ENCODE measurements around the gene CENPB.
"Not testable (repeated sequence)": the region's sequence is repeated elsewhere in the genome, so short reads cannot be mapped to it uniquely, and the experiment has no call there.

Gene CENPB

DNA sequence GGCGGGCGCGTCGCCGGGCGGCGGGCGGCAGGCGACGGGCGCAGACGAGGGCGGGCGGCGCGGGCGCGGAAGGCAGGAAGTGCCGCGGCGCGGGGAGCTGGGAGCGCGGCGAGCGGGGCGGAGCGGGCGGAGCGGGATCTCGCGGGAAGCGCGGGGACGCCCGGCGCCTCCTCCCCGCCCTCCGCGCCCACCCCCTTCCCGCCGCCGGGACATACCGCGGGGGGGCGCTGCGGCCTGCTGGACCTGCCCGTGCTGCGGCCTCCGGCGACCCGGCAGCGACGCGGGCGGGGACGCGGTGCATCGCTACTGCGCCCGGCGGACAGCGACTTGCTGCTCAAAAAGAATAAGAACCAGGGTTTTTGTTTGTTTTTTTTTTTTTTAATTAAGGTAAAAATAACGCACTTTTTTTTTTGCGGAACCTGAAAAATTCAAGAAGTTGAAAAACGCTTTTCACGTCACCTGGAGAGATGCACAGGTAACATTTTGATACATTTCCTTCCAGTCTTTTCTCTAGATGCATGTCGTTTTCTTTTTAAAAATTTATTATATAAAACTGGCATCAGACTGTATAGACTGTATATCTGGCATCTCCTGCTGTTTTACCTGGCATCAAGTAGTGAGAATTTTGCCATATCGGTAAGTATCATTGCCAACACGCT lies at the start of gene CENPB:
TSS of gene CENPB (minus strand) at position 76 of the 659 bp plus-strand sequence. CDS start 257 bp downstream, outside the sequence.
- peak; percentile 73 to 87 for DNase-seq (ENCODE audit: low read depth in 2 of 2)

GRCh38 chr20:3836132-3836531 lies 49.6 kb upstream of the CENPB start:
- DNase-seq (ENCODE audit: low read depth in 2 of 2) = no peak

GRCh38 chr20:3829891-3830290 lies 43.4 kb upstream of the CENPB start:
- not testable (repeated sequence) for DNase-seq (ENCODE audit: low read depth in 2 of 2)

DNA sequence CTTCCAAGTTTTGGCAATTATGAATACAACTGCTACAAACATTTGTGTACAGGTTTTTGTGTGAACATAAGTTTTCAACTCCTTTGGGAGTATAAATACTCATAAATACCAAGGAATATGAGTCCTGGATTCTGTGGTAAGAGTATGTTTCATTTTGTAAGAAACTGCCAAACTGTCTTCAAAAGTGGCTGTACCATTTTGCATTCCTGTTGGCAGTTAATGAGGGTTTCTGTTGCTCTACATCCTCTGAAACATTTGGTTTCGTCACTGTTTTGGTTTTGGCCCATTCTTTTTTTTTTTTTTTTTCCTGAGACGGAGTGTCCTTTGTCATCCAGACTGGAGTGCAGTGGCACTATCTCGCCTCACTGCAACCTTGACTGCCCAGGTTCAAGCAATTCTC lies 42.3 kb upstream of the CENPB start:
- DNase-seq (ENCODE audit: low read depth in 2 of 2) = no peak

DNA sequence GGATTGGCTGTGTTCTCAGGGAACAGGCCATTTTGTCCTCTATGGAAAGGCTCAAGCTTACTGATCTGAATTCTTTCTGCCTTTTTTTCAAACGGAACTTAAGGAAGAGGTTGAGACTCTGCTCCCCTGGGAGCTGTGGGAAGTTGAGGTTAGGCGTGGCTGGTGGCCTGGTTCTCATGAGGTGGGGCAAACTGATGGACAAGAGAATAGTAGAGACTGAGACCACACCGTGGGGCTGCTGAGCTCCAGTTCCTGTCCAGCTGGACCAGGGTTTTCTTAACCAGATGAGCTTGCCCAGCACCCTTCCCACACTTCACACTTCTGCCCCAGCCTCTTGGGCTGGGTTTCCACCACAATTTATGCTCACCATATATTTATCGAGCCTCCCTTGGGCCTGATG lies 39.9 kb upstream of the CENPB start:
- DNase-seq (ENCODE audit: low read depth in 2 of 2) = no peak

- DNase-seq (ENCODE audit: low read depth in 2 of 2) = no peak
Observed at GRCh38 chr20:3825526-3825925, 39.0 kb upstream of the CENPB start.

DNA sequence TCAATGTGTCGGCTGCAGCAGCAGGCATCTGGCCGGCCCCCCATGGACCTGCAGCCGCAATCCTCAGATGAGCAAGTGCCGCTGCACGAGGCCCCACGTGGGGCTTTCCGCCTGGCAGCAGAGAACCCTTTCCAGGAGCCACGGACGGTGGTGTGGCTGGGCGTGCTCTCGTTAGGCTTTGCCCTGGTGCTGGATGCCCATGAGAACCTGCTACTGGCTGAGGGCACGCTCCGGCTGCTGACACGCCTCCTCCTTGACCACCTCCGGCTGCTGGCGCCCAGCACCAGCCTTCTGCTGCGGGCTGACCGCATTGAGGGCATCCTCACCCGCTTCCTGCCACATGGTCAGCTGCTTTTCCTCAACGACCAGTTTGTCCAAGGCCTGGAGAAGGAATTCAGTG lies 37.3 kb upstream of the CENPB start:
- no peak for DNase-seq (ENCODE audit: low read depth in 2 of 2)

GRCh38 chr20:3821996-3822395 lies 35.5 kb upstream of the CENPB start:
- DNase-seq (ENCODE audit: low read depth in 2 of 2) = no peak

DNA sequence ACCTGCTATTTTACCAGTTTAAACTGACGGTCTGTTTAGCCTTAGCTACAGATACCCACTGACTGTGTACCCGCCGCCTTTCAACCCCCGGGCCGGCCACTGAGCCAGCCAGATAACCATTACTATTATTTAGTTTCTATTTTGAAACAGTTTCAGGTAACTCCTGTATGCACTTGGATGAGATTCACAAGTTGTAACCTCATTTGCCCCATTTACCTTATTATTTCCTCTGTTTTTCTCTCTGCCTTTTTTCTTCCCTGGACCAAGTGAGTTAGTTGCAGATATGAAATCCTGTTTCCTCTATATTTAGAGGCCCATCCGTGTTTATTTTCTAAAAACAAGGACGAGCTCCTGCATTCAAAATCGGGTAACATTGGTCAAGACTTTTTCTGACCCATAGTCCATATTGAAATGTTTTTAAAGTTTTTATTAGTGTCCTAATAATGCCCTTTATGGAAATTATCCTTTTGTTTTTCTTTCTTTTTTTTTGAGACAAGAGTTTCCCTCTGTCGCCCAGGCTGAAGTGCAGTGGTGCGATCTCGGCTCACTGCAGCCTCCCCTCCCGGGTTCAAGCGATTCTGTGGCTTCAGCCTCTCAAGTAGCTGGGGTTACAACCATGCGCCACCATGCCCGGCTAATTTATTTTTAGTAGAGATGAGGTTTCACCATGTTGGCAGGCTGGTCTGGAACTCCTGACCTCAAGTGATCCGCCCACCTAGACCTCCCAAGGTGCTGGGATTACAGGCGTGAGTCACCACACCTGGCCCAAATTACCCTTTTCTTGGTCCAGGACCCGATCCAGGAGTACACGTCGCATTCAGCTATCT lies 34.6 kb upstream of the CENPB start:
- no peak for DNase-seq (ENCODE audit: low read depth in 2 of 2)

- DNase-seq (ENCODE audit: low read depth in 2 of 2) = peak; percentile 80 to 89
Observed at GRCh38 chr20:3820048-3820900, 33.7 kb upstream of the CENPB start, which contains the start of gene AP5S1. AP5S1 (plus strand) TSS chr20:3820547; CDS start chr20:3822118, 1,571 bp downstream.

- no peak for DNase-seq (ENCODE audit: low read depth in 2 of 2)
Observed at GRCh38 chr20:3819411-3820047, 33.0 kb upstream of the CENPB start.

DNA sequence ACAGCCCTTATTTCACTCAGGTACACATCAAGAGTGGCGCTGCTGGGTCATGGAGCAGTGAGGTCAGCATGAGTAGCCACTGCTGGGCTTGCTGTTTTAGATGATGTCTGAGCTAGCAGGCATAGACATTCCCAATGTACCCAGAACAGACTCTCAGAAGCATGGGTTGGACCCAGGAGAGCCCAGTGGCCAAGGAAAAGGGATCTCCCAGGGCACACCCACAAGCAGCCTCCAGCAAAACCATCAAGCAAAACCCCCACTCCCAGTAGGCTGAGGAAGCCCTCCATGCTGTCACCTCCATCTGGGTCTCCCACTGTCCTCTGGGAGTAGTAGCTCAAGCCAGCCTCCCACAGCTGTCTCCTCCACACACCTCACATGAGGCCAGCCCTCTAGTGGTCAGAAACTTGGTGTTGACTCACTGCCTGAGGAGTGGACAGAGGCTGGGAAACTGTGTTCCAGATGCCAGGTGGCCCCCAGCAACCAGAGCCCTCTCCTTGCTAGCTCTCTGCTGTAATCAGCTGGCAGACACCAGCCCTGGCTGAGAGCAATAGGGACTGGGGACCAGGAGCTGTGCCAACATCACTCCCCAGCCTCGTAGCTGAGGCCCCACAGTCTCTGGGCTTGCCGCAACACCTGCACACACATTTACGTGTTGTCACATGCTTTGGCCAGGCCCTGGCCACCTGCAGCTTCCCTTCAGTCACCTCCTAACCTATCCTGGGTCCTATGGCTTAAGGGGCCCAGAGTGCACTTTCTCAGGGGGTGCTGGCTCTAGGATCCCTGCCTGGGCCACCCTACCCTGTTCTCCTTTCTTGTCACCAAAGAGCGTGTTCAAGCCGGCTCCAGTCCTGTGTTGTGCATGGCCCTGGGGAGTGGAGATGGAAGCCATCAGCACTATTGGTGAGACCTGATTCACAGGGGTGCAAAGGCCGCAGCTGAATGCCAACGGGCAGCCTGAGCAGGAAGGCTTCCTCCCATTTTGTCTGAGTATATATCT lies 31.9 kb upstream of the CENPB start:
- no peak for DNase-seq (ENCODE audit: low read depth in 2 of 2)

DNA sequence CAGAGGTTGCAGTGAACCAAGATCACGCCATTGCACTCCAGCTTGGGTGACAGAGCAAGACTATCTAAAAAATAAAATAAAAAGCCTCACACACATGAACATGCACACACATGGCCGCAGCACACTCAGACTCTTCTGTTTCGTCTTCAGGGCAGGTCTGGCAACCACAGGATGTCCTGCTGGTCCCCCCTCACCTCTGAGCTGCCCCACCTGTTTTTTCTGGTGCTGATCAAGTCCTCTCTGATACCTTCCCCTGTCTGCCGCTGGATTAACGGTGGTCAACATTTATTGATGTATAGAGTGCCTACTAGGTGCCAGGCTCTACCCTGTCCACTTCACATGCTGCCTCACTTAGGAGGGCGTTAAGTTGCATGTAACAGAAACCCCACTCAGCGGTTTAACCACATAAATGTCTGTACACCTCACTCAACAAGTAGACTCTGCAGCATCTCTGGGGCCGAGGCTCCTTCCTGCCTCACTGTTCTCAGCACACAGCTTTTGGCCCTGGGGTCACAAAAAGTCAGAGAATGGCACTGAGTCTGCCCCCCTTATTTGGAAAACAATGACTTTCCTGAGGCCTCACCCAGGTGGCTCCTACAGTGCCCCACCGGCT lies 29.3 kb upstream of the CENPB start:
- DNase-seq (ENCODE audit: low read depth in 2 of 2) = no peak

DNA sequence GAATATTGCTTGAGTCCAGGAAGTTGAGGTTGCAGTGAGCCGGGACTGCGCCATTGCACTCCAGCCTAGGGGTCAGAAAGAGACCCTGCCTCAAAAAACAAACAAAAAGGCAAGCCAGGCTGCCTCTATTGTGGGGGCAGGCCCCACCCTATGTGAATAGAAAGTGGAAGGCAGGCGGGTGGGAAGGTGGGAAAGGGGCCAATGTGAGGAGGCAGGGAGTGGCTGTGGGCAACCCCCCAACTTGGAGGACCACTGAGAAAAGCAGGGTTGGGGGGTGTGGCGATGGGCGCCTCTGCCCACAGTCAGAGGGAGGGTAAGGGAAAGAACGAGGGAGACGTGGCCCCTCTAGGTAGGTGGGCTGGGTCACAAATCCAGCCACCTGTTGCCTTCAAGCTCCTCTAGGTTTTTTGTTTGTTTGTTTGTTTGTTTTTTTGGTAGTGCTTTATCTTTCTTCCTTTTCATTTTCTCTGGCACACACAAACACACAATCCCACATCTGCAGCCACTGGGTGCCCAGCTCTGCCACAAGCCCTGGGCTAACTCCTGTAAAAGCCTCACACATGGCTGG lies 28.5 kb upstream of the CENPB start:
- DNase-seq (ENCODE audit: low read depth in 2 of 2) = no peak

GRCh38 chr20:3813848-3814581 lies 27.5 kb upstream of the CENPB start:
- DNase-seq (ENCODE audit: low read depth in 2 of 2) = no peak

- DNase-seq (ENCODE audit: low read depth in 2 of 2) = no peak
Observed at GRCh38 chr20:3812975-3813847, 26.7 kb upstream of the CENPB start.

DNA sequence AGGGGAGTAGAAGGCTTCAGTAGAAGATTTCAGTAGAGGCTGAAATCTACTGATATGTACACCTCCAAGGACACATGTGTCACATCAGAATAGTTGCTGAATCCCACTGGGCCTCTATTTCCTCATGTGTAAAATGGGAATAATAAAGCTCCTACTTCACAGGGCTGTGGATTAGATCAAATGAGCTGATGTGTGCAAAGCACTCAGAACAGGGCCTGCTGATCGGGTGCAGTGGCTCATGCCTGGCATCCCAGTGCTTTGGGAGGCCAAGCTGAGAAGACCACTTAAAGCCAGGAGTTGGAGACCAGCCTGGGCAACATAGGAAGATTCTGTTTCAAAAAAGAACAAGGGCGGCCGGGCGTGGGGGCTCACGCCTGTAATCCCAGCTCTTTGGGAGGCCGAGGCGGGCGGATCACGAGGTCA lies 25.7 kb upstream of the CENPB start:
- DNase-seq (ENCODE audit: low read depth in 2 of 2) = no peak
